Activated T-cell treated with anti-CD3 and anti-CD28 coated beads, Interleukin-2, amount 50 U/mL, for 1 hour (primary cell): ENCODE data around the gene MAP3K5.

Experiments
- DNase-seq: peaks from one replicate; pipeline ENCODE4 v3.0.0-alpha.2; 2020

MAP3K5 gene

GRCh38 chr6:136742125-136742524 lies 50.2 kb downstream of the MAP3K5 start:
- no peak for DNase-seq

DNA sequence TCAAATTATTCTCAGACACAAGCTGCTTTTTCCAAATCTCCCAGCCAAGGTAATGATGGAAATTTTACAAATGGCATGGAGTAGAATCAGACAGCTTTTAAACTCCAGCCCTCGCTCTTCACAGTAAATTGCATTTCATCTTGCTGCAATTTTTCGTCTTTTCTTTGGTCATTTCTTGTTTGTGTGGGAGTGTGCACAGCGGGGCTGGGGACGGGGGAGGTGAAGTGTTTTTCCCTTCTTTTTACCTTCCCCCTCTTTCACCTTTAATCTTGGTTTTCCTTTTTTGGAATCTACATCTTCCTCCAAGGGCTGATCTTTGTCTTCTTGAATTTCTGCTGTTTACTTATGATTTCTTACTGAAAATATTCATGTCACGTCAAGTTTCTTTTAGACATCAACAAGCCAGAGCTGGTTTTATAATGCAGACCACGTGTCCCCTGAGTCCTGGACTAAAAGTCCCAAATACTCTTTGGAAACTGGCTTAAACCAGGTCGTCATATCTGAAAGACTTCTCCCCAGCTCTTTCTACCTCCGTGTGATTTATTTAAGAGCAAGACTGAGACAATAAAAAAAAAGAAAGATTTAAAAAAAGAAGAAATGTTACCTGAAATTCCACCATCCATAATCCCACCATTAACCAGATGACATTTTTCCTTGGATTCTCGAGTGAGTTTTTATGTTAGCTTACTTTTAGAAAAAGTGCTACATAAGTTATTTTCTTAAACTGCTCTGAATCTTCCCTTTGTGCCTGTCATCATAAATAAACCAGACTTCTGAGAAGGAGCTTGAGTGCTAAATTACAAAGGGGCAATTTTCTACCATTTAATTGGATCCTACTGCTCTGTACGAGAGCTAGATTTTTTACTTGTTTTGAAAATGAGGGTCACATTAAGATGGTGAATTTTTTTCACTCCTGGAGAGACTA lies 52.0 kb downstream of the MAP3K5 start:
- no peak for DNase-seq

GRCh38 chr6:136739501-136739900 lies 52.8 kb downstream of the MAP3K5 start:
- DNase-seq = no peak

GRCh38 chr6:136739071-136739470 lies 53.2 kb downstream of the MAP3K5 start:
- DNase-seq = no peak

DNA sequence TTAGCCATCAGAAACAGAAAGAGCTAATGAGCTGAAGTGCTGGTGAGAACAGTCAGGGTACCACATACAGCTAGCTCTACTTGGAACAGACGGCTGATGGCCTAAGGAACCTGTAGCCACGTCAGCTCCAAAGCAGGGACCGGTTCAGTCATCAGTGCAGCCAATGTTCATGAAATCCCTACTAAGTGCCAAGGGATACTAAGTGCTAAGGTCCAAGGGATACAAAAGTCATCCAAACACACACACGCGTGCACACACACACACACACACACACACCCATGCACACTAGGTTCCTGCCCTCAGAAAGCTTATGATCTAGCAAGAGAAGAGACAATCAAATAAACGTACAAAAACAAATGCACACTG lies 53.6 kb downstream of the MAP3K5 start:
- no peak for DNase-seq

GRCh38 chr6:136737871-136738691 lies 54.2 kb downstream of the MAP3K5 start:
- no peak for DNase-seq

GRCh38 chr6:136737374-136737844 lies 54.9 kb downstream of the MAP3K5 start:
- no peak for DNase-seq

GRCh38 chr6:136736281-136736960 lies 55.9 kb downstream of the MAP3K5 start:
- DNase-seq = no peak

GRCh38 chr6:136734977-136735376 lies 57.3 kb downstream of the MAP3K5 start:
- no peak for DNase-seq

DNA sequence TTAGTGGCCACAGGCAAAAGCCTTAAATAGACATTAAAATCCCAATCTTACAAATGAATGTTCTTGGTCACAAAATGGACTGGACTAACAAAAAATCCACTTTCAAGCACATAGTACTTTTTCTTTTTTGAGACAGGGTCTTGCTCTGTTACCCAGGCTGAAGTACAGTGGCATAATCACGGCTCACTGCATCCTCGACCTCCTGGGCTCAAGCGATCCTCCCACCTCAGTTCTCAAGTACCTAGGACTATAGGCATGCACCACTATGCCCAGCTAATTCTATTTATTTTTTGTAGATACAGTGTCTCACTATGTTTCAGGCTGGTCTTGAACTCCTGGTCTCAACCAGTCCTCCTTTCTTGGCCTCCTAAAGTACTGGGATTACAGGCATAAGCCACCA lies 59.4 kb downstream of the MAP3K5 start:
- no peak for DNase-seq

DNA sequence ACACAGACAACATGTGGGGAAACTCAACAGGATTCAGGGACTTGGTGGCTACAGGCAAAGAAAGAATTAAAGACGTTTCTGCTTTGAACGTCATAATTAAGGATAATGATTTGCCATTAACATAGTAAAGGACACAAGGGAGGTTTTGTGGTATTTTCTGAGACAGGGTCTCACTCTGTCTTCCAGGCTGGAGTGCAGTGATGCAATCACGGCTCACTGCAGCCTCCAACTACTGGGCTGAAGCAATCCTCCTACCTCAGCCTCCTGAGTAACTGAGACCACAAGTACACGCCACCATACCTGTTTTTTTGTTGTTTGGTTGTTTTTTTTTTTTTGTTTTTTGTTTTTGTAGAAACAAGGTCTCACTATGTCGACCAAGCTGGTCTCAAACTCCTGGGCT lies 62.4 kb downstream of the MAP3K5 start:
- DNase-seq = no peak

DNA sequence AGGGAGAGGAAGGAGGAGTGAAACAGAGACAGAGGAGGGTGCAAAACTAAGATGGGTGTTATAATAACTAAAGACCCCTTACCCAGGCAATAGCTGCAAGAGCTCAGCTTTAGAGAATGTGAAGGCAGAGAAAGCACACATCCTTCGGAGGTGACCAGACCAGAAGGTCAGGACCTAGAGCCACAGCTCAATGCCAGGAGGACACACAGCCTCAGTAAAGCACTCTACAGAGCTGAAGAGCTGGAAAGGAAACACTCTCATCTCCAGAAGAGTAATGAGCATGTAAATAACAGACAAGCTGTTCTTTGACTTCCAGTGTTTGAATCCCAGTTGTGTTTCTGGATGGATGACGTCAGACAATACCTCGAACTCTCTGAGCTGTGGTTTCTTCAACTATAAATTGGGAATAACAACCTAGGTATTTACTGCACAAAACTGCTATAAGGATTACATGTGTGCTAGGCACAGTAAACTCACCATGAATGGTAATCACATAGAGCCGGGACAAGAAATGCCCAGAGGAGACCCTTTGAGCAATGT lies 63.2 kb downstream of the MAP3K5 start:
- no peak for DNase-seq

DNA sequence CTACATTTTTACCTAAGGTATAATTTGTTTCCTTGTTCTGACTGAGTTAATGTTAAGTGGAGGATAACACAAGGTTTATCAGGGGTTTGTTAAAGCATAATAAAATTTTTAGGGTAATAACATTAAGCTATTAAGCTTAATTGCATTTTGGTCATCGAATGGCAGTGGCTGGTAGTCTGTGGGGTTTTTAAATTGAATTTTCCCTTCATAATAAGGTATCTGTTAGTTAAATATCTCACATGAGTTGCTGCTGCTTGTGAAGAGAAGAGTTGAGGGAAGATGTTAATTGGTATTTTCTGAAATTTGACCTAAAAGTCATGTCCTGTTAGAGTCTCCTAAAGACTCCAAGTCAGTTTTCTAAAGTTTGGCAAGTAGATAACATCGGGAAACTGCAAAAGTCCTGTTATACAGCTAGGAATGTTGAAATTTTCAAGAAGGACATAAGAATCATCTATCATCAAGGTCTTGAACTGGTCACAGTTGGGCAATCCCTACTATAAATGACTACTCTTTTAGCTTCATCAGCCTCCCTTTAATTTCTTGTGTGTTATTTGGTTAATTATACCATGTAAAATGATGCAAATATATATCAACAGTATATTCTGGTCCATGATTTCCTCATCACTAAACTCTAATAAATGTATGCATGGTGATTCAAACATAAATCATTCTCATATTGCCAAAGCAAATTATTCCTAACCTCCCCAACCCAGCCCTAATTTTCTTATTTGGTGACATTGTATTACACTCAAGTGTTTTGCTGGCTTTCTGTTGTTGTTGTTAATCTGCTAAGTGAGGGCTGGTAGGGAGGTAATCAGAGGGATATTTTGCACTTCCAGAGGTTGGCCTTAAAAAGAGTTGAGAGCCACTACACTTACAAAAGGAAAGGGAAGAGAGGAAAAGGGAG lies 64.0 kb downstream of the MAP3K5 start:
- no peak for DNase-seq

DNA sequence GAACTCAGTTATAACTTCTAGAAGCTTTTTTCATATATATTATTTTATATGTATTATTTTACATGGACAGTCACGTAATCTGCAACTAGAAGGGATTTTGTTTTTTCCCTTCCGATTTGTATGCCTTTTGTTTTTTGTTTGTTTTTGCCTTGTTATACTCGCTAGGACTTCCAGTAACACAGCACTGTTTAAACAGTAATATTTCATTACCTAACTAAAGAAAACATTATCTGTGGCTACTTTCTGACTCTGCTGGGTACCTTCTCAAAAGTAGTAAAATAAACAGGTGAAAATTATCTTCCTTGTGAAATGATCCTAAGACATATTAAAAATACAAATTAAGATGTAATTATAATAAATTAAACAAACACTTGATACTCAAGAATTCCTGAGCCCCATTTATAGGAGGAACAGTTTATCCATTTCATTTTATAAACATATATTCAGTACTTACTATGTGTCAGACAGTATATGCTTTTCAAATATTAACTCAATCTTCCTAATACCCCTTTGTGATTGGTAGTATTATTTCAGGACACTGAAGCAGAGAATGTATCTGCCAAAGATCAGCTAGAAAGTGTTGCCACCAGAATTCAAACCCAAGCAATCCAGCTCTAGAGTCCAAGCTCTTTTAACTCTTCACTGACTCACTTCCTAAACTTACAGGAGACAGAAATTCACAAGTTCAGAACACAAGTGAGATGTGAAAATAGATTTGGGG lies 65.3 kb downstream of the MAP3K5 start:
- DNase-seq = no peak

GRCh38 chr6:136725124-136725523 lies 67.2 kb downstream of the MAP3K5 start:
- DNase-seq = no peak

DNA sequence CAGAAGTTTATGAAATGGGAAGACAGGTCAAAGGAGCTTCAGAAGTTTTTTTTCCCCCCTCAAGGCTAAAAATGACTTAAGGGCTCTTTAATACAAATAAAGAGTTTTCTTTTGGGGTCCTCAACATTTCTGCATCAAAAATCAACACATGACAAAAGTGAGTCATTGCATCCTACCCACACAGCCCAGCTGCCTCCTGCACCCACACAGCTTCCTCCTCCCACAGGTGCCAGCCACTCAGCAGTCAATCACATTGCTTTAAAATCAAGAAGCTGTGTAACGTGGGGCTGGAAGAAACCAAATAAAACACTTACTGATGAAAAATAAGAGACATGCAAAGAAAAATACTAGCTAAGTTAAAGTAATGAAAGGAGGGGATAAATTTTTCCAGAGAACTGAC lies 68.5 kb downstream of the MAP3K5 start:
- DNase-seq = peak; percentile 33

DNA sequence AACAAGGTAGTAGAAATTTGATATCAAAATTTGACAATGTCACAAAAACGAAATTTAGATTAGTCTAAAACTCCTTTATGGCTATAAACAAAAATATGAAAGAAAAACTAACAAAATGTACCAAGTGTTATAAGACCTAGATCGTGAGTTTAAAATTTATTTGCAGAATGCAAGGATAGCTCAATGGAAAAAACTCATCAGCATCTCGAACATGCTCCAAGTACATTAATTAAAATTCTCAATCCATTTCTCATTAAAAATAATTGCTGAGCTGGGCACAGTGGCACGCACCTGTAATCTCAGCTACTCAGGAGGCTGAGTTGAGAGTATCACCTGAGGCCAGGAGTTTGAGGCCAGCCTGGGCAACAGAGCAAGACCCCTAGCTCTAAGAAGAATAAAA lies 70.8 kb downstream of the MAP3K5 start:
- DNase-seq = no peak

- no peak for DNase-seq
Observed at GRCh38 chr6:136720045-136720770, 72.1 kb downstream of the MAP3K5 start.

- no peak for DNase-seq
Observed at GRCh38 chr6:136719280-136720044, 72.8 kb downstream of the MAP3K5 start.

- DNase-seq = no peak
Observed at GRCh38 chr6:136718476-136718875, 73.8 kb downstream of the MAP3K5 start.
